Subcutaneous preadipocyte (primary cell): ENCODE data around the gene MAGEB5. TPM values are rescaled to one million over a fixed set of nuclear protein-coding genes. Genes with fewer than 3 reads are reported as not detected.

Source experiments
- total RNA-seq: library from RNA; depleted of rRNA; stranded (reverse); fragments of >200 nt; gene quantifications from 2 replicates; pipeline ENCODE4 v1.2.3, GENCODE V29; 2012

Gene MAGEB5, protein sequence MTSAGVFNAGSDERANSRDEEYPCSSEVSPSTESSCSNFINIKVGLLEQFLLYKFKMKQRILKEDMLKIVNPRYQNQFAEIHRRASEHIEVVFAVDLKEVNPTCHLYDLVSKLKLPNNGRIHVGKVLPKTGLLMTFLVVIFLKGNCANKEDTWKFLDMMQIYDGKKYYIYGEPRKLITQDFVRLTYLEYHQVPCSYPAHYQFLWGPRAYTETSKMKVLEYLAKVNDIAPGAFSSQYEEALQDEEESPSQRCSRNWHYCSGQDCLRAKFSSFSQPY
- total RNA-seq: not detected in 2 replicates

DNA sequence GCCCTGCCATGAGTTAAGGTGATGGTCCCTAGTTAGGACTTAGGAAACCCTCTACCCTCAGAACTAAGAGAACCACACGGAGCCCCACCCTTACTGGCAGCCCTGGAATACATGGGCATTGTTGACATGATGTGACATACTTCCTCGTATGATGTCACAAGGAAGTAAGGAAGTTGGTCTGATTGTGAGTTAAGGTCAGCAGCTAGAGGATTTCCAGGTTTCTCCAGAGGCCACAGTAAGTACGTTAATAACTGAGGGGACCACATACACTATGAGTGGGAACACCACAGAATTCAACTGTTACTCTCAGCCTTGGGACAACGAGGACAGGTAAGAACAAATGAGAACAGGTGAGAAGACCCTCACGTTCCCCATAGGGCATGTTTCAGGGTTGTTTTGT, at the start of gene MAGEB5:
Gene MAGEB5, plus strand, starts transcription at position 301 of the 400 bp plus-strand sequence. CDS start 1,133 bp downstream, outside the sequence.

DNA sequence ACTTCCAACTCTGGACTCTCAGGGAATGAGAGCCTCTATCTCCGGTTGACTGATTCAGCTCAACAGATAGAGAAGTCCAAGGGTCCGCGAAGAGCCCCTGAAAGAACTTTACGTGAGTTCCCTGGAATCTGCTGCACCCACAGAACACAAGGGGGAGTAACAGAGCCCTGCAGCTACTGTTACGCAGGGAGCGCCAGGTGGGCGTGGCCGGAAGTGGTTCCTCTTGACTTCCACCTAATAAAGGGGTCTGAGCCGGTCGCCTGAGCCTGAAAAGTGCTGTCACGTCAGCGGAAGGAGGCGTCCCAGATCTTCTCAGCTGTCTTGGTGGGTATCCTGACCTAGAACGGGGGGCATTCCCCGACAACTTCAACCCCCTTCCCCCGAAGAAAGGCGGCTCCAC, 23.8 kb upstream of the MAGEB5 start, which contains the start of gene MAGEB6:
Gene MAGEB6, plus strand, starts transcription at position 237 of the 400 bp plus-strand sequence. CDS start 1,407 bp downstream, outside the sequence.

Other genes starting within 250 kb of the MAGEB5 start
- gene MAGEB18, start 77.8 kb upstream of the MAGEB5 start, total RNA-seq: not detected in 2 replicates
- not detected in 2 replicates for gene MAGEB6B, start 55.6 kb upstream of the MAGEB5 start, total RNA-seq
- not detected in 2 replicates for gene MAGEB6, start 23.7 kb upstream of the MAGEB5 start, total RNA-seq